HG02943 (cell line): ENCODE data around the gene DDX49.

Experiments
- ATAC-seq: cut with Tn5 transposase; IDR thresholded peaks from one replicate; pipeline ENCODE4 v1.9.1; 2021; ENCODE audit warnings: mild to moderate bottlenecking, low read depth, moderate library complexity; ENCODE audit not compliant: unreplicated experiment

Gene DDX49

GRCh38 chr19:18967358-18968146, 48.0 kb downstream of the DDX49 start:
- ATAC-seq = no peak

GRCh38 chr19:18969931-18970659, 50.6 kb downstream of the DDX49 start:
- ATAC-seq = no peak

DNA sequence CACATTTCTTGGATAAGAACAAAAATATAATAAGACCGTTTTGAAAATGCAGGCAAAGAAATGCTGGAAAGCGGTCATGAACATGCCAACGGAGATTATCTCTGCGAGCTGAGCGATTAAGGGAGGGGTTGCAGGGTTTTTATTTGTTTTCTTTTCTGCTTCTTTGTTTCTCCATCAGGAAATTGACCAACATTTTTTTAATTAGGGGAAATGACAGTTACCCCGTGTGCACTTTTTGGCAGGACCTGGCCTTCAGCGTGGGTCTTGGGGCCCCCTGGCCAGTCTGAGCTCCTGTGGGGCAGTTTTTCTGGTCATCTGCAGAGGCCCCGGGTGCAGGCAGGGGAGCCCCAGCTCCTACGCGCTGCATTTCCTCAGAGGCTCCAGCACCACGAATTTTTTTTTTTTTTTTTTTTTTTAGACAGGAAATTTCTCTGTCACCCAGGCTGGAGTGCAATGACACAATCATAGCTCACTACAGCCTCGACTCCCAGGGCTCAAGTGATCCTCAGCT, 52.8 kb downstream of the DDX49 start:
- no peak for ATAC-seq

DNA sequence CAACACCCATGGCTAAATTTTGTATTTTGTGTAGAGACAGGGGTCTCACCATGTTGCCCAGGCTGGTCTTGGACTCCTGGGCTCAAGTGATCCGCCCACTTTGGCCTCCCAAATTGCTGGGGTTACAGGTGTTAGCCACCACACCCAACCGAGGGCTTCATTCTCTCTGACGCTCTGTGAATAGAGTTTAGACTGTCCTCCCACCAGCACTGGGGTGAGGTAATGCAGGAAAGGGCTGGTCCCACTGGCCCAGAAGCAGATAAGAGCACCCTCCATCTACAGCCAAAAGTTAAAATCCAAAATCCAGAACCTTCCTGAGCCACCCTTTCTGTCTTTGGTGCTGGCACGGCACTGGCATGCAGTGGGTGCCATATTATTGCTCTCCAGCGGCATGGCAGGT, 53.3 kb downstream of the DDX49 start:
- ATAC-seq = no peak

DNA sequence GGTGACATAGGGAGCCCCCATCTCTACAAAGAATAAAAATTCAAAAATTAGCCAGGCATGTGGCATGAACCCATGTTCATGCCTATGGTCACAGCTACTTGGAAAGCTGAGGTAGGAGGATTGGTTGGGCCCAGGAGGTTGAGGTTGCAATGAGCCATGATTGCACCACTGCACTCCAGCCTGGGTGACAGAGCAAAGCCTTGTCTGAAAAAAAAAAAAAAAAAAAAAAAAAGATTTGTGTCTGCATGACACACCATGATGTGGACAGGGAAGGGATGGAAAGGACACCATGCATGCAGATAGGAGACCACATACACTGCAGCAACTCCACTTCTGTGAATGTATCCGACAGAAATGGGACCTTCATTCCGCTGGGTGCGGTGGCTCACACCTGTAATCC, 55.5 kb downstream of the DDX49 start:
- no peak for ATAC-seq

DNA sequence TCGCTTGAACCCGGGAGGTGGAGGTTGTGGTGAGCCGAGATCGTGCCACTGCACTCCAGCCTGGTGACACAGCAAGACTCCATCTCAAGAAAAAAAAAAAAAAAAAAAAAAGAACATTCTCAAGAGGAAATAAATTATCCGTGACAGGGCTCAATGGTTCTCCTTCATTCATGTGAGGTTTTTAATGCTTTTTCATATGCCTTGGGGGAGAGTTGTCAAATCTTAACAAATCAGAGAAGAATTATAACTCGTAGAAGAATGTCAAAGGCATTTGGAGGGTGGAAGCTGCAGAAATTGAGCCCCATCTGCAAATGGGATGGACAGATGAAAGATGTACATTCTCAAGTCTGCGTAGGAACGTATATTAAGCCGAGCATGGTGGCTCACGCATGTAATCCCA, 56.4 kb downstream of the DDX49 start:
- no peak for ATAC-seq
